Chondrocyte (in vitro differentiated cells): Measurements from ENCODE around the gene NRF1. TPM values are rescaled to one million over a fixed set of nuclear protein-coding genes. Genes with fewer than 3 reads are reported as not detected.

ENCODE experiments used
- DNase-seq: peaks from one replicate; pipeline ENCODE4 v3.0.0; 2021; ENCODE audit warnings: mixed read lengths, low spot score
- H3K27ac Mint-ChIP-seq: one replicate; pipeline ENCODE4 v1.8.0; 2021; ENCODE audit warnings: mild to moderate bottlenecking, moderate library complexity, mixed read lengths; ENCODE audit not compliant: unreplicated experiment
- H3K27me3 Mint-ChIP-seq: 2 replicates; pipeline ENCODE4 v1.8.0; 2021; ENCODE audit warnings: low read depth, mixed read lengths
- H3K36me3 Mint-ChIP-seq: 2 replicates; pipeline ENCODE4 v1.8.0; 2021; ENCODE audit warnings: low read depth, mixed read lengths
- H3K4me1 Mint-ChIP-seq: 2 replicates; pipeline ENCODE4 v1.8.0; 2021; ENCODE audit warnings: low read depth, mild to moderate bottlenecking, mixed read lengths
- H3K4me3 Mint-ChIP-seq: one replicate; pipeline ENCODE4 v1.8.0; 2021; ENCODE audit warnings: mild to moderate bottlenecking, moderate library complexity, mixed read lengths; ENCODE audit not compliant: unreplicated experiment
- H3K9me3 Mint-ChIP-seq: 2 replicates; pipeline ENCODE4 v1.8.0; 2021; ENCODE audit warnings: low read depth, mixed read lengths
- CTCF ChIP-seq: fragments of 200-600 bp; sonication (generic); IDR thresholded peaks from 2 replicates; pipeline ENCODE4 v1.5.0; 2021; ENCODE audit warnings: antibody characterized with exemption, mild to moderate bottlenecking, moderate library complexity
- total RNA-seq: library from RNA; stranded (reverse); gene quantifications from 3 replicates; pipeline ENCODE4 v1.2.1, GENCODE V29; 2021

Gene NRF1
- total RNA-seq, 1 donor from 2014 or later: 13.3 TPM

- peaks cover 14% of the 10 kb centered on the region for H3K36me3 Mint-ChIP-seq
- no peaks in the 10 kb centered on the region for H3K27me3 Mint-ChIP-seq
- no peak for DNase-seq
- H3K9me3 Mint-ChIP-seq: no peaks in the 10 kb centered on the region
- H3K27ac Mint-ChIP-seq: no peak overlapping the region
- TF ChIP-seq CTCF: no peak
- H3K4me3 Mint-ChIP-seq: no peak overlapping the region
- no peaks in the 10 kb centered on the region for H3K4me1 Mint-ChIP-seq
Measured at GRCh38 chr7:129754406-129754805, 142.9 kb downstream of the NRF1 start.

GRCh38 chr7:129757991-129758390 is 146.5 kb downstream of the NRF1 start:
- no peak overlapping the region for H3K27ac Mint-ChIP-seq
- H3K9me3 Mint-ChIP-seq: no peaks in the 10 kb centered on the region
- peaks cover 10% of the 10 kb centered on the region for H3K36me3 Mint-ChIP-seq
- no peak overlapping the region for H3K4me3 Mint-ChIP-seq
- no peak for TF ChIP-seq CTCF
- no peaks in the 10 kb centered on the region for H3K27me3 Mint-ChIP-seq
- DNase-seq: no peak
- no peaks in the 10 kb centered on the region for H3K4me1 Mint-ChIP-seq

GRCh38 chr7:129762387-129762969 is 151.0 kb downstream of the NRF1 start:
- no peak for TF ChIP-seq CTCF
- H3K27ac Mint-ChIP-seq: no peak overlapping the region
- H3K9me3 Mint-ChIP-seq: no peaks in the 10 kb centered on the region
- no peak for DNase-seq
- peaks cover 2% of the 10 kb centered on the region for H3K36me3 Mint-ChIP-seq
- H3K27me3 Mint-ChIP-seq: no peaks in the 10 kb centered on the region
- no peak overlapping the region for H3K4me3 Mint-ChIP-seq
- H3K4me1 Mint-ChIP-seq: no peaks in the 10 kb centered on the region

- no peaks in the 10 kb centered on the region for H3K36me3 Mint-ChIP-seq
- no peak for TF ChIP-seq CTCF
- no peaks in the 10 kb centered on the region for H3K4me1 Mint-ChIP-seq
- no peaks in the 10 kb centered on the region for H3K9me3 Mint-ChIP-seq
- H3K27ac Mint-ChIP-seq: no peak overlapping the region
- H3K27me3 Mint-ChIP-seq: no peaks in the 10 kb centered on the region
- no peak overlapping the region for H3K4me3 Mint-ChIP-seq
- no peak for DNase-seq
Measured at GRCh38 chr7:129764247-129765084, 152.9 kb downstream of the NRF1 start.

GRCh38 chr7:129765352-129765751 is 153.8 kb downstream of the NRF1 start:
- Mint-ChIP-seq H3K4me3 (no peak overlapping the region), H3K27me3 (no peaks in the 10 kb centered on the region)

More at GRCh38 chr7:129765352-129765751, 153.8 kb downstream of the NRF1 start:
- Mint-ChIP-seq H3K9me3 (no peaks in the 10 kb centered on the region), H3K36me3 (no peaks in the 10 kb centered on the region), H3K4me1 (no peaks in the 10 kb centered on the region), H3K27ac (no peak overlapping the region)
- DNase-seq: no peak
- no peak for TF ChIP-seq CTCF
